Smooth muscle cell (in vitro differentiated cells): ENCODE results near the gene TOMM7. TPM values are rescaled to one million over a fixed set of nuclear protein-coding genes. Genes with fewer than 3 reads are reported as not detected.

Source experiments
- DNase-seq: peaks from one replicate; lab custom pipeline; 2025; ENCODE audit not compliant: unreplicated experiment; lab: John Stamatoyannopoulos, UW
- H2AFZ ChIP-seq: fragments of 200-600 bp; sonication (generic); 2 replicates; pipeline ENCODE4 v1.6.0; 2016; ENCODE audit warnings: antibody characterized with exemption, low read depth, mild to moderate bottlenecking
- H3F3A ChIP-seq: fragments of 200-600 bp; sonication (generic); 2 replicates; pipeline ENCODE4 v1.6.0; 2017; ENCODE audit warnings: antibody characterized with exemption, low read depth
- H3K27ac ChIP-seq: fragments of 200-600 bp; sonication (generic); 2 replicates; pipeline ENCODE4 v1.5.1; 2016; ENCODE audit warnings: low read depth, mild to moderate bottlenecking
- H3K27me3 ChIP-seq: fragments of 200-600 bp; sonication (generic); 2 replicates; pipeline ENCODE4 v1.6.1; 2016; ENCODE audit warnings: low read depth, mild to moderate bottlenecking
- H3K36me3 ChIP-seq: fragments of 200-600 bp; sonication (generic); 2 replicates; pipeline ENCODE4 v1.5.1; 2016; ENCODE audit warnings: low read depth
- H3K4me1 ChIP-seq: fragments of 200-600 bp; sonication (generic); 2 replicates; pipeline ENCODE4 v1.5.1; 2016; ENCODE audit warnings: low read depth
- H3K4me2 ChIP-seq: fragments of 200-600 bp; sonication (generic); 2 replicates; pipeline ENCODE4 v1.6.0; 2016; ENCODE audit warnings: mild to moderate bottlenecking
- H3K4me3 ChIP-seq: fragments of 200-600 bp; sonication (generic); 2 replicates; pipeline ENCODE4 v1.5.1; 2016; ENCODE audit warnings: mild to moderate bottlenecking
- H3K79me2 ChIP-seq: fragments of 200-600 bp; sonication (generic); 2 replicates; pipeline ENCODE4 v1.6.0; 2016; ENCODE audit warnings: low read depth, mild to moderate bottlenecking
- H3K9ac ChIP-seq: fragments of 200-600 bp; sonication (generic); 2 replicates; pipeline ENCODE4 v1.6.0; 2016; ENCODE audit warnings: low read depth
- H3K9me3 ChIP-seq: fragments of 200-600 bp; sonication (generic); replicated peaks from 2 replicates; pipeline ENCODE4 v1.5.1; 2016; ENCODE audit warnings: low read depth
- H4K20me1 ChIP-seq: fragments of 200-600 bp; sonication (generic); 2 replicates; pipeline ENCODE4 v1.6.0; 2016; ENCODE audit warnings: low read depth
- CTCF ChIP-seq: fragments of 200-600 bp; sonication (generic); IDR thresholded peaks from 2 replicates; pipeline ENCODE4 v1.5.1; 2017; ENCODE audit warnings: borderline replicate concordance, mild to moderate bottlenecking, antibody characterized with exemption; ENCODE audit not compliant: insufficient read depth, poor library complexity, severe bottlenecking
- WGBS: methylation state at CpG from one replicate; pipeline ENCODE4 v1.1.7; 2016; ENCODE audit warnings: low lambda C conversion rate; 5-methylcytosine and 5-hydroxymethylcytosine counted together
- polyA plus RNA-seq: library from polyadenylated mRNA; unstranded; fragments of >200 nt; fragmentation: Nextera tagmentation; extraction: Ambion mirVana; gene quantifications from 2 replicates; pipeline ENCODE4 v1.2.1, GENCODE V29; 2016
- total RNA-seq: library from RNA; depleted of rRNA; stranded (reverse); fragments of >200 nt; gene quantifications from 2 replicates; pipeline ENCODE4 v1.2.3, GENCODE V29; 2014

TOMM7 gene
- total and polyA plus RNA-seq, 2 experiments from 2014 or later, result 202 to 285 TPM

GRCh38 chr7:22864855-22865601 lies 42.4 kb upstream of the TOMM7 start:
- Histone ChIP-seq H3K27ac (no peak overlapping the region), H3K9me3 (no peaks in the 10 kb centered on the region), H3K4me3 (no peak overlapping the region), H3K4me2 (no peak overlapping the region), H3F3A (peaks cover 7% of the 10 kb centered on the region), H3K4me1 (peaks cover 5% of the 10 kb centered on the region), H3K79me2 (no peaks in the 10 kb centered on the region), H3K9ac (no peak overlapping the region), H3K36me3 (no peaks in the 10 kb centered on the region), H2AFZ (no peak overlapping the region), H4K20me1 (no peaks in the 10 kb centered on the region), H3K27me3 (no peaks in the 10 kb centered on the region)
- WGBS, result 80% methylated on average over 7 of the region's 7 CpGs
- no peak for TF ChIP-seq CTCF
- DNase-seq, result no peak

- 90% methylated on average over 1 of the region's 1 CpG for WGBS
- no peak for TF ChIP-seq CTCF
- peaks cover 11% of the 10 kb centered on the region for H3F3A ChIP-seq
- no peak overlapping the region for H3K4me3 ChIP-seq
- no peak overlapping the region for H3K9ac ChIP-seq
- no peaks in the 10 kb centered on the region for H3K9me3 ChIP-seq
- H3K4me2 ChIP-seq, result no peak overlapping the region
- H3K27me3 ChIP-seq, result no peaks in the 10 kb centered on the region
- DNase-seq, result no peak
- no peaks in the 10 kb centered on the region for H4K20me1 ChIP-seq
- H3K79me2 ChIP-seq, result no peaks in the 10 kb centered on the region
- H3K36me3 ChIP-seq, result no peaks in the 10 kb centered on the region
- peaks cover 12% of the 10 kb centered on the region for H3K4me1 ChIP-seq
- H3K27ac ChIP-seq, result no peak overlapping the region
- H2AFZ ChIP-seq, result no peak overlapping the region
These were observed 41.7 kb upstream of the TOMM7 start for GRCh38 chr7:22864301-22864700.

GRCh38 chr7:22863156-22863899 lies 40.7 kb upstream of the TOMM7 start:
- Histone ChIP-seq H3K79me2 (no peaks in the 10 kb centered on the region), H3F3A (peaks cover 12% of the 10 kb centered on the region), H3K9ac (no peak overlapping the region), H2AFZ (no peak overlapping the region), H3K9me3 (no peaks in the 10 kb centered on the region), H4K20me1 (no peaks in the 10 kb centered on the region), H3K4me1 (peaks cover 14% of the 10 kb centered on the region), H3K36me3 (no peaks in the 10 kb centered on the region), H3K4me2 (no peak overlapping the region), H3K4me3 (no peak overlapping the region), H3K27me3 (no peaks in the 10 kb centered on the region), H3K27ac (no peak overlapping the region)
- WGBS, result 97% methylated on average over 8 of the region's 8 CpGs
- no peak for TF ChIP-seq CTCF
- DNase-seq, result no peak

DNA sequence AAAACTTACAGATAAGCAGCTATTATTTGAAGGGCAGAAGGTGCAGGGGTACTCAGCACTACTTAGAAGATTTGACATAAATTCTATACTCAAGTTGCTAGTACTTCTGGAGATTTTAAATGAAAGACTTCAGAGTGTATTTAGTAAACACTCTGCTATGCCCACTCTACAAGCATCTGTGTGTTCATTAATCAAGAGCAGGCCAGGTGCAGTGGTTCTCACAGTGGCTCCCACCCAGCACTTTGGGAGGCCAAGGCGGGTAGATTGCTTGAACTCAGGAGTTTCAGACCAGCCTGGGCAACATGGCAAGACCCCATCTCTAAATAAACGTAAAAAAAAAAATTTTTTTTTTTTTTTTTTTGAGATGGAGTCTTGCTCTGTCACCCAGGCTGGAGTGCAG lies 38.9 kb upstream of the TOMM7 start:
- H3K4me1 ChIP-seq, result peaks cover 14% of the 10 kb centered on the region
- H3K79me2 ChIP-seq, result no peaks in the 10 kb centered on the region
- DNase-seq, result no peak
- H2AFZ ChIP-seq, result no peak overlapping the region
- no peaks in the 10 kb centered on the region for H3K27me3 ChIP-seq
- TF ChIP-seq CTCF, result no peak
- H3K4me2 ChIP-seq, result no peak overlapping the region
- no peak overlapping the region for H3K9ac ChIP-seq
- H3F3A ChIP-seq, result peaks cover 24% of the 10 kb centered on the region
- no peak overlapping the region for H3K4me3 ChIP-seq
- WGBS, result 95% methylated on average over 2 of the region's 2 CpGs
- no peaks in the 10 kb centered on the region for H3K36me3 ChIP-seq
- H4K20me1 ChIP-seq, result no peaks in the 10 kb centered on the region
- no peaks in the 10 kb centered on the region for H3K9me3 ChIP-seq
- no peak overlapping the region for H3K27ac ChIP-seq
